GM19397 (cell line): ENCODE results near the gene GCA.

Experiments
- ATAC-seq: cut with Tn5 transposase; IDR thresholded peaks from one replicate; pipeline ENCODE4 v1.9.1; 2021; ENCODE audit warnings: mild to moderate bottlenecking, moderate library complexity; ENCODE audit not compliant: unreplicated experiment

Gene GCA, protein sequence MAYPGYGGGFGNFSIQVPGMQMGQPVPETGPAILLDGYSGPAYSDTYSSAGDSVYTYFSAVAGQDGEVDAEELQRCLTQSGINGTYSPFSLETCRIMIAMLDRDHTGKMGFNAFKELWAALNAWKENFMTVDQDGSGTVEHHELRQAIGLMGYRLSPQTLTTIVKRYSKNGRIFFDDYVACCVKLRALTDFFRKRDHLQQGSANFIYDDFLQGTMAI

DNA sequence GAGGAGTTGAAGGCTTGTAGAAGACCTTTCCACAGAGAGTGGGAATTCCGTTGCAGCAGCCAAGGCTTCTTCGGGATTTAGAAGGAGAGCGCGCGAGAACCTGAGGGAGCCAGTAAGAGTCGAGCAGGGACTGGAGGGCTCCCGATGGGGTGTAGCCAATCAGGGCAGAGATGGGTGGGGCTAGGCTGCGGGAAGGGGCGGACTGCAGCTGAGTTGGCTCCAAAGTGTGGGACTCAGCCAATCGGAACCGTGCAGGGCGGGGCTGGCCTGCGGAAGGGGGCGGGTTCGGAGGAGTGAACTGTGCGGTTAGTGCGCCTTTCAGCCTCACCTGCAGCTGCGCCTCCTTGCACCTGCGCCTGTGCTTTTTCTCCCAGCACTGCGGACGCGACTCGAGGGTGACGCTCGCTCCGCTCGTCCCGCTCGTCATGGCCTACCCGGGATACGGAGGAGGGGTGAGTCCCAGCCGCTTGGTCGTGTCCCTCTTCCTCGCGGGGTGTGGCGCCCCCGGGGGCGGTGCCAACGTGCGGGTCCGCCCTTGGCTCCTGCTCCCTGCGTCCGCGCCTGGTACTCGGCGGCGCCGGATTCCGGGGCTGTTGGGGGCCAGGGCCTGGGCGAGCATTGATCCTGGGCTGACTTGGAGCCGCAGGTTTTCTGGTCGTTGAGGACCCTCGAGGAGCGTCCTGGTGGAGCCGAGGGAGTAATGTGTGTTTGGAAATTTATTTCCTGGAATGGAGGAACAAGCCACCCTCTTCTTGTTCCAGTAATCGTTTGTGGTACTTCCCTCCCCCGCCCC is at the start of gene GCA:
GCA (plus strand) TSS at position 309 of the 793 bp plus-strand sequence; CDS start at position 426, 117 bp downstream.
- ATAC-seq, result peak; percentile 97

DNA sequence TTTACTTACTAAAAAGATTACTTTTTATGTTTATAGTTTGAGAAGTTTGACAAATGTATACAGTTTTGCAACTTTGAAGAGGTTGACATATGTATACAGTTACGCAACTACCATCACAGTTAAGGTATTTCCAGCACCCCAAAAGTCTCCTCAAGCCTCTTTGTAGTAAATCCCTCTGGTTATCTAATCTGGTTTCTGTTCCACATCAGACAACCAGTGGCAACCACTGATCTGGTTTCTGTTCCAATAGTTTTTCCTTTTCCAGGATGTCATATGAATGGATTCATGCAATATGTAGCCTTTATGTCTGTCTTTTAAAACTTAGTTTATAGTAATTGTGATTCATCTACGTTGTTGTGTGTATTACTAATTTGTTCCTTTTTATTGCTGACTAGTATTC is 48.9 kb upstream of the GCA start:
- ATAC-seq, result no peak

DNA sequence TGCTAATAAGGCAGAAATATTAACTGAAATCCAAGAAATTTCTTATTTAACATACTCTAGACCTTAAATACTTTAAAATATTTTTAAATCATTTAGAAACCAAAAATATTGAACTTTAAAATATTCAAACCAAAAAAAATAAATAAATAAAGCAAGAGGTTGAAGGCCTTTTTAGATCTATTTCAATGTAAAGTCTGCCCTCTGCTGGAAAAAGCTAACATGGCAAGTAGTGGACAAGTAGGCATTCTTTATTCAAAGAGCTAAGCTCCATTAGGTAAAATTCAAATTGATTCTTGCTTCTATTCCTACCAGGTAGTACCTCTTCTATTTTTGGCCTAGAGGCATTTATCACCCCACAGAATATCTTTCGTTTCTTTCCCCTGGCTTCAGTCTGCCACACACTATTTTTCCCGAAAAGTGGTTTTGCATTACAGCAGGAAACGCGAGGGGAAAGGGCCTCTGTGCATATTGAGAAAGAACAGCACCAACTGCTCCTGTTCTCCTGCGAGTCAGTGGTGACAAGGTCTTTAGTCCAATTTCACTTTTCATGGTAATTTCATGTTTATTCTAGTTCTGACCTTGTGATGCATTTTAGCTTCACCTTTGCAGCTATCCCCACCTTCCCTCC is 45.9 kb upstream of the GCA start:
- no peak for ATAC-seq

DNA sequence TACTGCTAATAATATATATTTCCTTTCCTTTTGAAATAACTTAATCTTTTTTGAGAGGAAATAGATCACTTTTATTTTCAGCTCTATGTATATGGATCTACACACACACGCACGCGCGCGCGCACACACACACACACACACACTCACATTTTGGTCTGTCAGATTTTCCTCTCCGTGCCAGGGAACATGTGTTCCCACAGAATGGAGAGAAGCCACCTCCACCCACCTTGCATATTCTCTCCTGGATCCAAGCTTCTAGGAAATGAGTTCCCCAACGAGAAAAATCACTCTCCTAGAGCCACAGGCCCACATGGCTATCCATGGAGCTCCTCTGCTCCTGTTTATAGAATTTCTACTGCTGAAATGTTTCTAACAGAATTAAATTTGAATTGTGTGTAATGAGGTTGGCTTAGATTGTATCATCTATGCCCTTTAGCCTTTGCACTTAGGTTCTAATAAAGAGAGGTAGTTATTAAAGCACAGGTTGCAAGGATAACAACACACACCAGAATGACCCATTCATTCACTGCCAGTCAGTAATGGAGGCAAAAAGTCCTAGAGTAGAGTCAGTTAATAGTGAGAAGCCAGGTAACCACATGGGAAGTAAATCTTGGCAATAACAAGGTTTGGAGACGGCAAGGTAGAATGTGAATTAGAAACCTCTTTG is 45.1 kb upstream of the GCA start:
- no peak for ATAC-seq

DNA sequence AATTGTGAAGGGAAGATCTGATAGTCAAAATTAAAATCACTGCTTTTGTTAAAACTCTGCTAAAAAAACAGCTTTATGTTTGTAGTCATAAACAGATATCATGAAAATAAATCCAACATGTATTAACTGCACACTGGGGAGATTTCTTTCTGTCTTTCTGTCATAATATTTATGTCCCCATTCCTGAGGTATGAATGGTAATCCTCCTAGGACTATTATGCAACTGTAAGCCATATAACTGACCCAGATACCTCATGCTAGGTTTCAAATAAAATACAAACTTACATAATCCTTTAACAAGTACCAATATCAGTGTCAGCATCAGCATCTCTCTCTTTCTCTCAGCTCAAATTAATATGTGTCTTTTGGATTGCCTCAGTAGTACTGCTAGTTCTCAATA is 43.7 kb upstream of the GCA start:
- no peak for ATAC-seq

DNA sequence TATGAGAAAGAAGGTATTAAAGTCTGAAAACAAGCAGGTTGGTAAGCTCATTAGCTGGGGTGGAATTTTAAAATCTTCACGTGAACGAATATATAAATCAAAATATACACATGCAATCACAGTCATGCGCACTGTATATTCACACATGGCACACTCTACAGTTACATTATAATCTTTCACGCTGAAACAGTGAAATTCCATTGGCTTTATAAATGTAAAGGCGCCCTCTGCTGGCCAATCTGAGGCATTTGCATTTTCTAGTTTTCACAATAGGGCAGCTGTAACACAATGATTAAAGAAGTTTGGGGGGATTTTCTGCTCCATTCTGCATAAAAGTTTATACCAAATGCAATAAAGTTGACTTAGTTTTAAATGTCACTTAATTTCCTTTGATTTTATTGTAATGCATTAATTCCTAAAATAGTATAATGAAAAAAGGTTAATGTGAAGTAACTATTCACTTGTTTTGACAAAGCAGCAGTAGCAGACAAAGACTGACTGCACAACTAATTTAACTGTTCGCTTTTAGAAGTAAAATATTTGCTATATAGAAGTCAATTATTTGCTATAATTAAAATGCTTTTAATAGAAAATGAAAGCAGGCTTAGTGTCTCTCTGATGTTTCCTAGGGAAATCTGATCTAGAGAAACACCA is 42.7 kb upstream of the GCA start:
- ATAC-seq, result peak; percentile 42

DNA sequence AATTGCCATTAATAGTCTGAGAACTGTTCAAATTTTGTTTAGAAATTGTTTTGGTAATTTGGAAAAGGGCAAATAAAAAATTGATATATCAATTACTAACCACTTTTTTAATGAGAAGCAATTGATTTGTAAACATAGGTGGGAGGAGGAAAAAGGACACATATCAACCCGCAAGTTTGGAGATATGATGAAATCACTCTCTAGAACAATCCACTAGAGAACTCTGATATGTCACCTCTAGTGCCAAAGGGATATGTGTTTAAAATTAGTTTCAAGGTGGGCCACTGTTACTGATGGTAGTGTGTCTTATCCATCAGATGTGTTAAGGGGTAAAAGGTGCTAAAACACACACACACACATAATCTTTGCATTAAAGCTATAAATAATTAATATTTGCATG is 42.1 kb upstream of the GCA start:
- no peak for ATAC-seq

DNA sequence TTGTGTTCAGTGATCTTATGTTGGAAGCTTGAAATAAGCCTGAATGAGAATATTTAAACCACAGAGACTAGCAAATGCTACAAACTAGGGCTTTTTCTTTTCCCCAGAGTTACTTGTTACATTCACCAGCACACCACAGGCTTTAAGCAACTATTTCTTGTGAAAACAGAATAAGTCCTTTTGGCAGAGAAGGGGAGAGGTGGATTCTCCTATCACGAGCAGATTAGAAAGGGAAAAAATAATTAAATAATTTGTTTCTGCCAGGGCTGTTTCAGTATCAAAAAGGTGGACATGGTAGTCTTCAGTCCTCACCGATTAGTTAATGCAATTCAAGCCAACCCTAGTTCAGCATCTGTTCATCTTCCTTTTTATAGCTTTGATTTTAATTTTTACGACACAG is 38.0 kb upstream of the GCA start:
- ATAC-seq, result no peak

DNA sequence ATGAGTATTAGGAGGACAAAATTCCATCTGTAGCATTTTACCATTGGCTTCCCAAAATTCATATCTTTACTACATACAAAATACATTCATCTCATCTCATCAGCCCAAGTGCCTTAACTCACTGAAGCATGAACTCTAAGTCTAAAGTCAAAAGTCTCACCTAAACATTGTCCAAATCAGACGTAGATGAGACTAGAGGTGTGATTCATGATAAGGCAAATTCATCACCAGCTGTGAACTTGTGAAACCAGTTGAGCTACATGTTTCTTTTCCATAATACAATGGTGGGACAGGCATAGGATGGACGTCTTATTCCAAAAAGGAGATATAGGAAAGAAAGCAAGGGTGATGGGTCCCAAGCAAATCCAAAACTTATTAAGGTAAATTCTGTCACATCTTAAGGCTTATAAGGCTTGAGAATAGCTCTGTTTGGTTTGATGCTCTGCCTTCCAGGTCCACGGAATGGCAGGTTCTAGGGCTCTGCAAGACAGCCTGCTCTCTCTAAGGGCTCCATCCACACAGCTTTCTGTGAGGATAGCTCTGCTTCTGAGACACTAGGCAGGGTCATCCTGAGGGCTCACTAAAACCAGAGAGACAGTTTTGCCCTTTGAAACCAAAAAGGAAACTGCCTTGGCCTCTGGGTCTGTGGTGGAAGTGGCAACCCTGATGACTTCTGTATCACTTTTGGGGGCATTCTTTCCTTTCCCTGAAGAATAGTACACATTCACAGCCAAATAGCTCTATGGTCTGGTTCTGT is 35.0 kb upstream of the GCA start:
- no peak for ATAC-seq

DNA sequence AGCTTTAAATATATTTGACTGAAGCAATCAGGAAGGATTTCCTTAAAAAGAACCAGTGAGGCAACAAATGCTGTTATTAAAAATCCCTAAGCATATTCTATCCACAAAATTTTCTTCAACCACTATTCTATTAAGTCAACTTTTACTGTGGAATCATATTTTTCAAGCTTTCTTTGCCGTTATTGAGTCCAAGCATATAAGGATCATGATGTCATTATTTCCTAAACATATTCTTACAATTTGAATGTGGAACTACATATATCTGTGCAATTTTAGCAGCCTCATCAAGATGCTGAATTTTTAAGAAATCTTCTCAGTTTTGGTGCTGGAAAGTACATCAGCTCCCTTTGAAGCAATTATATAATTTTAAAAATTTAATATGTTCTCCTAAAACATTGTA is 31.1 kb upstream of the GCA start:
- no peak for ATAC-seq

DNA sequence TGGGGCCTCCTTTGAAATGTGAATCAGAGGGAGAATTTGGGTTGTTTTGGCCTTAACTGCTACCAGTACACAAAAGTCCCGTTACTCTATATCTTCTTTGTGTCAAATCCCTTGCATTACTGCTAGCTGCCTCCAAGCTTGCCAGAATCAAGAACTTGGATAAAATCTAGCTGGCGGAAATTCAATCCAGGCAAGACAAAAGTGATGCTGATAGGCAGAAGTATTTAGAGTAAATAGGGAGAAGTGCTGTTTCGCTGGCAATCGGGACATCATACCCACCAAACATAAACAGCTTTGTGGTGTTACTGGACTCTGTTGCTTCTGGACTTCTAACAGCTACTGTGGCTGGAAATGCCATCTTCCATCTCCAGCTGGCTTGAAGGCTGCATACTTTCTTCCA is 28.0 kb upstream of the GCA start:
- ATAC-seq, result no peak

DNA sequence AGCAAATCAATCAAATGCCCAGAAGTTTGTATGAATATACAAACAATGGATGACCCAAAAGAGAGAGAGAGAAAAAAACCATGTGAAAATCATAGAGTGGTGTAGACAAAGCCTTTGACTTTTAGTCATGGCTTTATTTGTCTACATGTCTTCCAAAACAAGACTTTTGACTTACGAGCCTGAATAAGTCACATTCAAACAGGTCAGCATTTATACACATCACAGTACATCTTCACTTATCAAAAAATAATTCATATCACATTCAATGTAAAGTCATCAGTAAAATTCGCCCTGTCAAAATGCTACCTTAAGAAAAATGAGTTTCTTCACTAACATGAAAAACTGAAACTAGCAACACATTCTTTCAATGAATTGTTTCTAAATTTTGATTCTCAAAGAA is 27.3 kb upstream of the GCA start:
- no peak for ATAC-seq

DNA sequence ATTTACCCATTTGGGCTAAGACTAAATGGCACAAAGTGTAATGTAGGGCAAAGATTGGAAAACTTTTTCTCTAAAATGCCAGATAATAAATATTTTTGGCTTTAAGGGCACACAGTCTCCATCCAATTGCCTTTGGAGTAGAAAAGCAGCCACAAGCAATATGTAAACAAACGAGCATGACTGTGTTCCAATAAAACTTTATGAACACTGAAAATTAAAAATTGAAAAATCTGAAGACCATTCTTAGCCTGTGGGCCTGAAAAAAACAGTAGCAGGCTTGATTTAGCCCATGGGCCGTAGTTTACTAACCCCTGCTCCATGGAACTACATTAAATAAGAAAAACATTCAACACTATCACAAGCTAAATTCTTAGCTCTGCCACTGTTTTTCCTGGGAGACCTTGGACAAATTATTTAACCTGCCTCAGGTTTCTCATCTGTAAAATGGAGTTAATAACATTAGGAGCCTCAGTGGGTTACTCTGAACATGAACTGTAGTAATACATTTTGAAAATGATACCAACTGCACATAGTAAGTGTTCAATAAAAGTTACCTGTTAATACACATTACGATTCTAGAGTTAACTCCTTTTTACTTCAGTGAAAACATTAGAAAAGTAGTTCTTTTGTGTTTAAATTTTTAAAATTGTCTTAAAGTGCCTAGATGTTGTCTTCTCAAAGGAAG is 26.7 kb upstream of the GCA start:
- ATAC-seq, result no peak

DNA sequence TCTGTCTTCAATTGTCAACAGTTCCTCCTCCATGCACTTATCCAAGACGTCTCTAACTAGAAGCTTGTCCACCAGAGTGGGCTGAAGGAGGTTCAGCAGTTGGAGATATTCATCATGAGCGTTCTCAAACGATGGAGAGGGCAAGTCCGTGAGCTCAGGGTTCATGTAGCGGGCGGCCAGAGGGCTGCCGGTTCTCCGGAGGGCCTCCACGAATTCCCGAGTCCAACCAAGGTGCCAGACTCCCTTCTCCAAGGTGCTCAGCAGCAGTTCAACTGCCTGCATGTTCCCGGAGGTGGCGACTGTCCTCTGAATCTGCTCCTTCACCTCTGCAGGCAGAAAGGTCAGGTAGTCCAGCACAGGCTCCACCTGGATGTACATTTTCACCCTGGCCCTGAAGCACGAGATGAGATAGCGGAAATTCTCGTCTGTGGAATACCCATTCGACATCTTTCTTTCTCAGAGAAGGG is 26.0 kb upstream of the GCA start:
- ATAC-seq, result peak; percentile 2

DNA sequence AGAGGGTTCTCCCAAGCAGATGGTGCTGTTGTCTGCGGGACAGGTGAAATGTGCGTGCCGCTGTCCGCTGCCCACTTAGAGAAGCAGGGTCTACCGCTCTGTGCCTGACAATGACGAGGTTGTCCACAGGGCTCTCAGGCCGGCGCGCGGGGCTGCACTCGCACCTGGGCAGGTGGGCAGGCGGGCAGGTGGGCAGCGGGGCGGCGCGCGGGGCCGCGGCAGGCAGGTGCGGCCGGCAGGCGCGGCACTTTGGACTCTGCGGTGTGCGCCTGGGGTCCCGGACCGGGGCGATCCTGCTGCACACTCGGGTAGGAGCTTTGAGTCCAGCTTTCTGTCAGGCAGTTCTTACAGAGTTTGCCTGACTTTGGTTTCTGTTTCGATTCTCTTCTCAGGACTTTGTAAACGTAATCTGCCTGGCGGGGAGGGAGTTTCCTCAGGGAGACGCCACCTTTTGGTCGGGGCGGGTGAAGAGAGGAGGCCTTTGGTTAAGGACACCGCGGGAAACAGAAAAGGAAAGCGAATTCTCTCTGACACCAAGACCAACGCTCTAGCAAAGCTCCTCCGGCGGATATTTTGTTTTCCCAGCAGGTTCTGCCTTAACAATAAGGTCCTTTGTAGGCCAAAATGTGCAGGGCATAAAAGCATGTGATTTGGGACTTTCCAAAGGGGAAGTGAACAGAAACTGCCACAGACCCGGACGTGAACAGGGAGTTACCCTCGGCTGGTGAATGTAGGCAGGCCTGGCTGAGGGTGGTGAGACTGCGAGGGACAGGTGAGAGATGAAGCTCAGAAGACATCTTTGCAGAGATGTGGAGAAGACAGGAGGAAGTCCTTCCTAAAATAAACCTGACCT is 25.4 kb upstream of the GCA start, which contains the start of gene IFIH1:
IFIH1 (minus strand) TSS at position 357 of the 853 bp plus-strand sequence. CDS start 377 bp downstream, outside the sequence.
- ATAC-seq, result peak; percentile 76

DNA sequence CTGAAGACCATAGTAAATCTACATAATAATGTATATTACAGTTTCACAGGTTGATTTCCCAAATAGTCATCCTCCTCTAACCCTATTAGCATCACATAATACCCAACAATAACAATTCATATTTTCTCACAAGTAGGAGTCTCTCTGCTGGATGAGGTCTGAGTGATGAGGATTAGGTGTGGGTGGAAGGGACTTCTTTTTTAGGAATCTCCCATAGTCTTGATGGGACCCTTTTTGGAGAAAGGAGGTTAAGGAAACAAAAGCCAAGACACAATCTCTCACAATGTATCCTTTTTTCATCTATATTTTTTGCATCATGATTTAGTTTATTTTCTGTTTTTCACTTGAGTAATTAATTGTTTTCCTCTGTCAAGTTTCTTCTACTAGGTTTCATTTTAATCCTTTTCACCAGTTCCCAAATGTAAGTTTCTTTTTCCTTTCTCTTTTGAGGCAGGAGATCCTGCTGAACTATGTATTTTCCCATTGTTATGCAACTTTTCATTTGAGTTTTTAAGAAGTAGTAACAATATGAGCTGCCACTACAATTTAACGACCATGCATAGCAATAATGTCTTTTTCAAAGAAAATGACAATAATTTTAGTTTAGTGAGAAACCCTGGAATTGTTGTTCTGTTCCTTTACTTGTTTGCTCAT is 22.9 kb upstream of the GCA start:
- no peak for ATAC-seq

DNA sequence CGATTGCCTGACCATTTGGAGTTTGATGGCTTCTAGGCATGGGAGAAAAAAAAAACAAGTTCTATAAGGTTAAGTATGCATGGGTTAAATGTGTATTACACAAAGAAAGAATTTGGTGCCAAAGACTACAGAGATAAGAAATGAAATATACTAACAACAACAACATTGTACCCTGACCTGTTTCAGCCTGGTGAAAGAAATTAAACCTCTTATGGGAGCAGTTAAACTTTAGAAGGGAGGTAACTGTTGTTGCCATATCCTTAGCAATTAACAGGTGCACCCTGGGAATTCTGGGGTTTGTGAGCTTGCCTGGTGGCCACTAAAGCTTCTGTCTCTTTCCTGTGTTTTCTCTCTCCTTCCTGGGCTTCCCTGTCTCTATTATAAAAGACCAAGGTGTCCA is 19.0 kb upstream of the GCA start:
- ATAC-seq, result no peak

DNA sequence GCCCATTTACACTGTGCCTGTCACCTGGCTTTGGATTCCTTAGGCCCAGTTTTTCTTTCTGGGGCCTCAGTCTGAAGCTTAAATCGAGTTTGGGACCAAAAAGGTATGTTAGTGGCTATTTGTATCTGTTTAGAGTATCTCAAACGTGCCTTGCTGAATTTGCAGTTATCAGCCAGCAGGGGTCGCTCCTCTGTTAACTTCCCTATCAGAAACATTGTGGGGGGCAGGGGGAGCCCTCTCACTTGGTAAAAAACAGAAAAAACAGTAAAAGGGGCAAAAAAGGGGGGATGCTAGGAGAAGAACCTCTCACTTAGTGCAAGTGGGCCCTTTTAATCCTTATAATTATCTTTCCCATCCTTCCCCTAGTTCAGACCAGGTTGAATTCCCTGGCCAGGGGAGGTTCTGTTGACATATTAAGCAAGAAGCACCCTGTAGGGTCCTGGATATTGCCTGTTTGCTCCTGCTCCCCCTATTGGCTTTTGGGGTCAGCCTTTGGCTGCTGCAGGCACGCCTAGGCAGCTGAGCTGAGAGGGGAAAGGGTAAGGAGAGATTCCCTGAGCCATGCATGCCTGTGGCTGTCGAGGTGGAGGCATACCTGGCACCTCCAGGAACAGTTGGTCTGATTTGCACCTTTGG is 16.7 kb upstream of the GCA start:
- no peak for ATAC-seq
